Measurements from ENCODE around the gene ELFN1.

ELFN1 gene

DNA sequence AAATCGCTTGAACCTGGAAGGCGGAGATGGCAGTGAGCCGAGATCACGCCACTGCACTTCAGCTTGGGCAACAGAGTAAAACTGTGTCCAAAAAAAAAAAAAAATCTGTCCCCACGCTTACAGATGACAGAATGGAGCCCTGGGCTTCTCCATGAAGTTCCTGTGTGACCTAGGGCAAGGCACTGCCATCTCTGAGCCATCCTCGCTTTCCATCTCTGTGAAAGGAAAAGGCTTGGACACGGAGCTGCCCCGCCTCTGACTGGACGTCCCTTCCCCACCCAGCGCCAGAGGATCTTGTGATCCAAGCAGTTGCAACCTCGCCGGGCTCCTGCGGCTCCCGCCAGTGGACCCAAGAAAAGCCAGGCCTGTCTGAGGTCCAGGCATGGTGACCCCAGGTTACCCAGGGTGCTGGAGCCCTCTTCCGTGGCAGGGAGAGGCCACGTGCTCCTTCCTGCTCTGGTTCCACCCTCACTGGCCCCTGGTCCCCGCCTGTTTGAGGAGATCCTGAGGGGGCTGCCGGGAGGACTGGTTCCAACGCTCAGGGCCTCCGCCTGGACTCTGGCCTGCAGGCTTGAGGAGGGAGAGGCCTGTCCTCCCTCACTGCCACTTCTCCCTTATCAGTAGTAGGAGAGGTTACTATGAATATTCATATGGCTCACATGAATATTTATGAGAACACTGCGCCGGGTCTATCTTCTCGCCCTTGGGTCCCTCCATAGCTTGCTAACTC lies 25.6 kb upstream of the ELFN1 start:
- Histone ChIP-seq H3K79me2 (ENCODE audit: insufficient read depth, low read length) (no peaks in the 10 kb centered on the region), H3K27ac (ENCODE audit: low read depth, low read length) (no peak overlapping the region), H4K20me1 (ENCODE audit: low read depth, low read length) (no peaks in the 10 kb centered on the region), H3K27me3 (ENCODE audit: low read length) (no peaks in the 10 kb centered on the region), H2AFZ (ENCODE audit: low read depth, low read length, severe bottlenecking) (no peak overlapping the region), H3K9me2 (replicated peaks; ENCODE audit: insufficient read depth, low read length) (no peaks in the 10 kb centered on the region), H3K4me3 (ENCODE audit: insufficient read depth, low read length, poor library complexity, severe bottlenecking) (no peak overlapping the region), H3K4me2 (ENCODE audit: low read depth, low read length, poor library complexity, severe bottlenecking) (no peak overlapping the region), H3K36me3 (ENCODE audit: low read length) (no peaks in the 10 kb centered on the region), H3K9ac (ENCODE audit: low read length) (no peak overlapping the region), H3K9me3 (ENCODE audit: insufficient read depth, low read length) (no peaks in the 10 kb centered on the region), H3F3A (ENCODE audit: insufficient read depth) (no peaks in the 10 kb centered on the region)
- no peak for TF ChIP-seq EZH2phosphoT487 (conservative IDR thresholded peaks at IDR 0.05; ENCODE audit: low read length)
- TF ChIP-seq, protein P1, sequence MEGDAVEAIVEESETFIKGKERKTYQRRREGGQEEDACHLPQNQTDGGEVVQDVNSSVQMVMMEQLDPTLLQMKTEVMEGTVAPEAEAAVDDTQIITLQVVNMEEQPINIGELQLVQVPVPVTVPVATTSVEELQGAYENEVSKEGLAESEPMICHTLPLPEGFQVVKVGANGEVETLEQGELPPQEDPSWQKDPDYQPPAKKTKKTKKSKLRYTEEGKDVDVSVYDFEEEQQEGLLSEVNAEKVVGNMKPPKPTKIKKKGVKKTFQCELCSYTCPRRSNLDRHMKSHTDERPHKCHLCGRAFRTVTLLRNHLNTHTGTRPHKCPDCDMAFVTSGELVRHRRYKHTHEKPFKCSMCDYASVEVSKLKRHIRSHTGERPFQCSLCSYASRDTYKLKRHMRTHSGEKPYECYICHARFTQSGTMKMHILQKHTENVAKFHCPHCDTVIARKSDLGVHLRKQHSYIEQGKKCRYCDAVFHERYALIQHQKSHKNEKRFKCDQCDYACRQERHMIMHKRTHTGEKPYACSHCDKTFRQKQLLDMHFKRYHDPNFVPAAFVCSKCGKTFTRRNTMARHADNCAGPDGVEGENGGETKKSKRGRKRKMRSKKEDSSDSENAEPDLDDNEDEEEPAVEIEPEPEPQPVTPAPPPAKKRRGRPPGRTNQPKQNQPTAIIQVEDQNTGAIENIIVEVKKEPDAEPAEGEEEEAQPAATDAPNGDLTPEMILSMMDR (IDR thresholded peaks at IDR 0.05; ENCODE audit: insufficient read depth, low read length, poor library complexity, severe bottlenecking), result no peak

DNA sequence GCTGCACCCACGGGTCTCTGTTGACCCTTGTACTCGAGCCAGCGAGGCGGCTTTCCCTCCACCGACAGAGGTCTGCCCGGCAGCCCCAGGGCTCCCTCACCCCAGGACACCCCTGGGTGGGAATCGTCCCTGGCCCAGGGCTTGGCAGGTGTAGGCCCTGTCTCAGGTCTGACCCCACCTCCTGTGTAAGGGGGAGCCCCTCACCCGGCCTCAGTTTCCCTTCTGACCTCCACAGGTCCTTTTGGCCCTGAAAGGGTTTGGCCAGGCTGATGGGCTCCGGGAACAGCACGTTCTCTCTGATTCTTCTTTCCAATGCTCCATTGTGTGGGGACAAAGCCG lies 25.0 kb upstream of the ELFN1 start:
- Histone ChIP-seq H3K4me3 (ENCODE audit: insufficient read depth, low read length, poor library complexity, severe bottlenecking) (no peak overlapping the region), H3K4me2 (ENCODE audit: low read depth, low read length, poor library complexity, severe bottlenecking) (no peak overlapping the region), H3K27ac (ENCODE audit: low read depth, low read length) (no peak overlapping the region), H4K20me1 (ENCODE audit: low read depth, low read length) (no peaks in the 10 kb centered on the region), H3K27me3 (ENCODE audit: low read length) (no peaks in the 10 kb centered on the region), H3K9me2 (replicated peaks; ENCODE audit: insufficient read depth, low read length) (no peaks in the 10 kb centered on the region), H3F3A (ENCODE audit: insufficient read depth) (no peaks in the 10 kb centered on the region), H3K36me3 (ENCODE audit: low read length) (no peaks in the 10 kb centered on the region), H3K9me3 (ENCODE audit: insufficient read depth, low read length) (no peaks in the 10 kb centered on the region), H3K9ac (ENCODE audit: low read length) (no peak overlapping the region), H3K79me2 (ENCODE audit: insufficient read depth, low read length) (no peaks in the 10 kb centered on the region), H2AFZ (ENCODE audit: low read depth, low read length, severe bottlenecking) (no peak overlapping the region)
- TF ChIP-seq, protein P1 (IDR thresholded peaks at IDR 0.05; ENCODE audit: insufficient read depth, low read length, poor library complexity, severe bottlenecking), result no peak
- no peak for TF ChIP-seq EZH2phosphoT487 (conservative IDR thresholded peaks at IDR 0.05; ENCODE audit: low read length)

DNA sequence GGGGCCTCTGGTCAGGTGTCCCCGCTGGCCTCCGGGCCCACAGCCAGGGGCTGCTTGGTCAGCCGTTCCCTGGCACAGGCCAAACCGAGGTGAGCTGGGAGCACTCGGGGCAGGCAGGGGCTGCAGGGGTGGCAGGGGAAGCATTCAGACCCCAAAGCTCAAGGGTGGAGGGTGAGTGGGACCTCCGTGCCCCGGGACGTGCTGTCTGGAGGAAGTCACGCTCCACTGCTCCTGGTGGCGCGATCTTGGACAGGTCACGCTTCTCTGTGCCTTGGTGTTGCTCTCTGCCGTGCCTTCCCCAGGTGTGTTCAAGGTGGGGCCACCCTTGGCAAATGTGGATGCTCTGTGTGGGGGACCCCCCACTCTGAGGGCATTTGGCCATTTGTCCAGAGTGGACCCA lies 24.6 kb upstream of the ELFN1 start:
- H3K4me3 ChIP-seq (ENCODE audit: insufficient read depth, low read length, poor library complexity, severe bottlenecking), result no peak overlapping the region
- H2AFZ ChIP-seq (ENCODE audit: low read depth, low read length, severe bottlenecking), result no peak overlapping the region
- no peaks in the 10 kb centered on the region for H3K79me2 ChIP-seq (ENCODE audit: insufficient read depth, low read length)
- no peaks in the 10 kb centered on the region for H3K36me3 ChIP-seq (ENCODE audit: low read length)
- H3K27ac ChIP-seq (ENCODE audit: low read depth, low read length), result no peak overlapping the region
- TF ChIP-seq, protein P1 (IDR thresholded peaks at IDR 0.05; ENCODE audit: insufficient read depth, low read length, poor library complexity, severe bottlenecking), result no peak
- no peak for TF ChIP-seq EZH2phosphoT487 (conservative IDR thresholded peaks at IDR 0.05; ENCODE audit: low read length)
- no peaks in the 10 kb centered on the region for H4K20me1 ChIP-seq (ENCODE audit: low read depth, low read length)
- H3K9ac ChIP-seq (ENCODE audit: low read length), result no peak overlapping the region
- H3K27me3 ChIP-seq (ENCODE audit: low read length), result no peaks in the 10 kb centered on the region
- H3K9me2 ChIP-seq (replicated peaks; ENCODE audit: insufficient read depth, low read length), result no peaks in the 10 kb centered on the region
- no peaks in the 10 kb centered on the region for H3F3A ChIP-seq (ENCODE audit: insufficient read depth)
- H3K9me3 ChIP-seq (ENCODE audit: insufficient read depth, low read length), result no peaks in the 10 kb centered on the region
- no peak overlapping the region for H3K4me2 ChIP-seq (ENCODE audit: low read depth, low read length, poor library complexity, severe bottlenecking)
